ENCODE results near the gene GPR176. TPM values are rescaled to one million over a fixed set of nuclear protein-coding genes. Genes with fewer than 3 reads are reported as not detected.

GPR176 gene
- total RNA-seq, 2 donors from 2014 or later: 43.0 to 88.0 TPM

GRCh38 chr15:39782441-39783138 is 137.5 kb downstream of the GPR176 start, which contains the start of gene FSIP1:
FSIP1 (minus strand) TSS chr15:39782841; CDS start chr15:39776524, 6,317 bp downstream.
- DNase-seq (ENCODE audit: low spot score) (peak; percentile 95), ATAC-seq (ENCODE audit: insufficient number of reproducible peaks, low FRiP score, low read depth) (peak; percentile 98)
- Histone ChIP-seq H3K9me3 (no peaks in the 10 kb centered on the region), H3K4me3 (peak within 1 kb of the TSS; percentile 91), H3K4me1 (ENCODE audit: control insufficient read depth in 1 of 2, low read depth in 2 of 2) (peaks cover 9 to 21% of the 10 kb centered on the region in 2 donors), H3K27me3 (replicated peaks; ENCODE audit: insufficient read depth) (no peaks in the 10 kb centered on the region), H3K36me3 (no peaks in the 10 kb centered on the region), H3K27ac (peak within 1 kb of the TSS; percentile 21 to 35)
- TF ChIP-seq CTCF (IDR thresholded peaks at IDR 0.05): no peak

GRCh38 chr15:39781967-39782302 is 138.1 kb downstream of the GPR176 start:
- Histone ChIP-seq H3K27me3 (replicated peaks; ENCODE audit: insufficient read depth) (no peaks in the 10 kb centered on the region), H3K4me1 (ENCODE audit: control insufficient read depth in 1 of 2, low read depth in 2 of 2) (peaks cover 9 to 21% of the 10 kb centered on the region in 2 donors), H3K27ac (peak overlapping the region in 1 of 2 donors; percentile 31), H3K4me3 (peak overlapping the region; percentile 91), H3K36me3 (no peaks in the 10 kb centered on the region), H3K9me3 (no peaks in the 10 kb centered on the region)
- ATAC-seq (ENCODE audit: insufficient number of reproducible peaks, low FRiP score, low read depth) (no peak), DNase-seq (ENCODE audit: low spot score) (no peak)
- TF ChIP-seq CTCF (IDR thresholded peaks at IDR 0.05): no peak

GRCh38 chr15:39781147-39781966 is 138.7 kb downstream of the GPR176 start:
- H3K36me3 ChIP-seq: no peaks in the 10 kb centered on the region
- peak overlapping the region; percentile 91 for H3K4me3 ChIP-seq
- H3K9me3 ChIP-seq: no peaks in the 10 kb centered on the region
- ATAC-seq (ENCODE audit: insufficient number of reproducible peaks, low FRiP score, low read depth) (no peak), DNase-seq (ENCODE audit: low spot score) (no peak)
- H3K27me3 ChIP-seq (replicated peaks; ENCODE audit: insufficient read depth): no peaks in the 10 kb centered on the region
- TF ChIP-seq CTCF (IDR thresholded peaks at IDR 0.05): no peak
- no peak overlapping the region for H3K27ac ChIP-seq
- H3K4me1 ChIP-seq (ENCODE audit: control insufficient read depth in 1 of 2, low read depth in 2 of 2): peaks cover 9 to 21% of the 10 kb centered on the region in 2 donors

GRCh38 chr15:39778021-39778420 is 142.0 kb downstream of the GPR176 start:
- peaks cover 0 to 4% of the 10 kb centered on the region in 2 donors for H3K4me1 ChIP-seq (ENCODE audit: control insufficient read depth in 1 of 2, low read depth in 2 of 2)
- no peaks in the 10 kb centered on the region for H3K36me3 ChIP-seq
- H3K27me3 ChIP-seq (replicated peaks; ENCODE audit: insufficient read depth): no peaks in the 10 kb centered on the region
- H3K27ac ChIP-seq: no peak overlapping the region
- no peaks in the 10 kb centered on the region for H3K9me3 ChIP-seq
- TF ChIP-seq CTCF (IDR thresholded peaks at IDR 0.05): no peak
- H3K4me3 ChIP-seq: no peak overlapping the region
- ATAC-seq (ENCODE audit: insufficient number of reproducible peaks, low FRiP score, low read depth) (no peak), DNase-seq (ENCODE audit: low spot score) (no peak)

- no peak overlapping the region for H3K27ac ChIP-seq
- H3K4me3 ChIP-seq: no peak overlapping the region
- ATAC-seq (ENCODE audit: insufficient number of reproducible peaks, low FRiP score, low read depth) (no peak), DNase-seq (ENCODE audit: low spot score) (no peak)
- H3K4me1 ChIP-seq (ENCODE audit: control insufficient read depth in 1 of 2, low read depth in 2 of 2): peaks cover 0 to 4% of the 10 kb centered on the region in 2 donors
- TF ChIP-seq CTCF (IDR thresholded peaks at IDR 0.05): no peak
- H3K27me3 ChIP-seq (replicated peaks; ENCODE audit: insufficient read depth): no peaks in the 10 kb centered on the region
- H3K36me3 ChIP-seq: no peaks in the 10 kb centered on the region
- no peaks in the 10 kb centered on the region for H3K9me3 ChIP-seq
Observed at GRCh38 chr15:39777496-39777895, 142.6 kb downstream of the GPR176 start.

Measured in thoracic aorta (tissue), 2 donors.